HepG2 (cell line): ENCODE data around the gene ECE2. TPM values are rescaled to one million over a fixed set of nuclear protein-coding genes. Genes with fewer than 3 reads are reported as not detected.

Source experiments
- AGO2 ChIP-seq: fragments of 200-400 bp; formaldehyde crosslinking; optimal IDR thresholded peaks from 2 replicates; pipeline ENCODE3; 2017; ENCODE audit warnings: mild to moderate bottlenecking, low read depth, low read length, moderate library complexity
- CEBPG ChIP-seq: IDR thresholded peaks from 2 replicates; pipeline ENCODE4 v1.6.1; 2016
- ETV6 ChIP-seq: sonication (generic); formaldehyde crosslinking; conservative IDR thresholded peaks from 2 replicates; pipeline ENCODE4 v1.4.0; 2020; ENCODE audit warnings: missing genetic modification reagents
- FOXK1 ChIP-seq: sonication (generic); formaldehyde crosslinking; IDR thresholded peaks from 2 replicates; pipeline ENCODE4 v1.4.0; 2020; ENCODE audit warnings: low read depth, missing genetic modification reagents, borderline replicate concordance
- IKZF4 ChIP-seq: sonication (generic); formaldehyde crosslinking; IDR thresholded peaks from 2 replicates; pipeline ENCODE4 v1.5.1; 2020; ENCODE audit warnings: borderline replicate concordance, mild to moderate bottlenecking, low read depth, missing genetic modification reagents; ENCODE audit errors: not compliant biosample characterization
- KDM2A ChIP-seq: sonication (generic); formaldehyde crosslinking; IDR thresholded peaks from 2 replicates; pipeline ENCODE4 v1.4.0; 2020; ENCODE audit warnings: low read depth, missing genetic modification reagents, borderline replicate concordance
- KLF11 ChIP-seq: IDR thresholded peaks from 2 replicates; pipeline ENCODE4 v1.6.1; 2016; ENCODE audit warnings: missing compliant biosample characterization
- LRRFIP1 ChIP-seq: sonication (generic); formaldehyde crosslinking; conservative IDR thresholded peaks from 2 replicates; pipeline ENCODE4 v1.4.0; 2020; ENCODE audit warnings: missing genetic modification reagents
- MBNL3 ChIP-seq: fragments of 250-450 bp; sonication (Bioruptor Pico); conservative IDR thresholded peaks from 2 replicates; pipeline ENCODE4 v1.8.0; 2022; ENCODE audit warnings: mild to moderate bottlenecking, inconsistent platforms
- MYNN ChIP-seq: sonication (generic); formaldehyde crosslinking; IDR thresholded peaks from 2 replicates; pipeline ENCODE4 v1.4.0; 2020; ENCODE audit warnings: mild to moderate bottlenecking, low read depth, missing genetic modification reagents
- NCOR1 ChIP-seq: fragments of 200-600 bp; sonication (generic); IDR thresholded peaks from 2 replicates; pipeline ENCODE4 v1.7.0; 2017; ENCODE audit warnings: antibody characterized with exemption, low read length, borderline replicate concordance
- NFYB ChIP-seq: sonication (generic); formaldehyde crosslinking; IDR thresholded peaks from 2 replicates; pipeline ENCODE4 v1.4.0; 2020; ENCODE audit warnings: missing genetic modification reagents
- NR2C2 ChIP-seq: sonication (generic); formaldehyde crosslinking; IDR thresholded peaks from 2 replicates; pipeline ENCODE4 v1.4.0; 2020; ENCODE audit warnings: missing genetic modification reagents, mild to moderate bottlenecking, moderate library complexity, borderline replicate concordance
- NR2F2 ChIP-seq: IDR thresholded peaks from 2 replicates; pipeline ENCODE4 v1.6.1; 2012; ENCODE audit warnings: low read depth, inconsistent platforms, borderline replicate concordance
- RELA ChIP-seq: sonication (generic); formaldehyde crosslinking; IDR thresholded peaks from 2 replicates; pipeline ENCODE4 v1.4.0; 2020; ENCODE audit warnings: missing genetic modification reagents
- RFX1 ChIP-seq: fragments of 450-650 bp; IDR thresholded peaks from 2 replicates; pipeline ENCODE4 v1.6.1; 2017
- U2AF2 ChIP-seq: fragments of 200-400 bp; formaldehyde crosslinking; IDR thresholded peaks from 2 replicates; pipeline ENCODE4 v1.6.1; 2017; ENCODE audit warnings: low read depth, mild to moderate bottlenecking, low read length
- ZBTB1 ChIP-seq: sonication (generic); formaldehyde crosslinking; IDR thresholded peaks from 2 replicates; pipeline ENCODE4 v1.4.0; 2020; ENCODE audit warnings: missing genetic modification reagents, borderline replicate concordance
- ZBTB3 ChIP-seq: sonication (generic); formaldehyde crosslinking; IDR thresholded peaks from 2 replicates; pipeline ENCODE4 v1.4.0; 2020; ENCODE audit warnings: low read depth, mild to moderate bottlenecking, moderate library complexity, missing genetic modification reagents, borderline replicate concordance
- ZBTB7A ChIP-seq: sonication (generic); formaldehyde crosslinking; IDR thresholded peaks from 2 replicates; pipeline ENCODE4 v1.8.0; 2022; ENCODE audit warnings: mild to moderate bottlenecking, missing genetic modification reagents
- ZBTB7B ChIP-seq: sonication (generic); formaldehyde crosslinking; IDR thresholded peaks from 2 replicates; pipeline ENCODE4 v1.4.0; 2020; ENCODE audit warnings: missing genetic modification reagents
- ZMYM3 ChIP-seq: sonication (generic); formaldehyde crosslinking; IDR thresholded peaks from 2 replicates; pipeline ENCODE4 v1.5.1; 2020; ENCODE audit warnings: mild to moderate bottlenecking, missing genetic modification reagents
- ZNF136 ChIP-seq: sonication (generic); formaldehyde crosslinking; IDR thresholded peaks from 2 replicates; pipeline ENCODE4 v1.8.1; 2022; ENCODE audit warnings: low read depth, mild to moderate bottlenecking, moderate library complexity, missing genetic modification reagents
- ZNF17 ChIP-seq: sonication (generic); formaldehyde crosslinking; IDR thresholded peaks from 2 replicates; pipeline ENCODE4 v1.5.0; 2020; ENCODE audit warnings: mild to moderate bottlenecking, missing genetic modification reagents
- ZNF235 ChIP-seq: sonication (generic); formaldehyde crosslinking; IDR thresholded peaks from 2 replicates; pipeline ENCODE4 v1.8.1; 2023; ENCODE audit warnings: mild to moderate bottlenecking, missing genetic modification reagents, borderline replicate concordance
- ZNF34 ChIP-seq: sonication (generic); formaldehyde crosslinking; IDR thresholded peaks from 2 replicates; pipeline ENCODE4 v1.4.0; 2020; ENCODE audit warnings: mild to moderate bottlenecking, missing genetic modification reagents, borderline replicate concordance
- ZNF510 ChIP-seq: sonication (generic); formaldehyde crosslinking; IDR thresholded peaks from 2 replicates; pipeline ENCODE4 v1.4.0; 2020; ENCODE audit warnings: low read depth, mild to moderate bottlenecking, missing genetic modification reagents
- ZNF616 ChIP-seq: sonication (generic); formaldehyde crosslinking; IDR thresholded peaks from 2 replicates; pipeline ENCODE4 v1.5.0; 2020; ENCODE audit warnings: low read depth, mild to moderate bottlenecking, missing genetic modification reagents
- ZNF761 ChIP-seq: sonication (generic); formaldehyde crosslinking; conservative IDR thresholded peaks from 2 replicates; pipeline ENCODE4 v1.4.0; 2020; ENCODE audit warnings: mild to moderate bottlenecking, missing genetic modification reagents
- ZNF768 ChIP-seq: sonication (generic); formaldehyde crosslinking; IDR thresholded peaks from 2 replicates; pipeline ENCODE4 v1.4.0; 2020; ENCODE audit warnings: missing genetic modification reagents
- polyA plus RNA-seq, 8 experiments: library from polyadenylated mRNA; depleted of rRNA in 3 of 8; stranded (reverse) in 7 of 8; unstranded in 1 of 8; fragments of >200 nt; fragmentation: Illumina TruSeq in 4 of 8; extraction: Trizol in 4 of 8; gene quantifications; 2 replicates each; pipeline versions ENCODE4 v1.2.1 to v1.2.3, GENCODE V29; 2011 to 2016; ENCODE audit warnings: low read depth in 4 of 8, missing spikeins in 1 of 8, mixed read lengths in 1 of 8; ENCODE audit not compliant: insufficient read depth in 1 of 8
- total RNA-seq, 5 experiments: library from RNA; depleted of rRNA; stranded (reverse); fragments of >200 nt; fragmentation: Illumina TruSeq; extraction: Trizol; gene quantifications; 2 replicates each; pipeline ENCODE4 v1.2.3, GENCODE V29; 2016; ENCODE audit warnings: low read depth in 1 of 5

ECE2 gene
- total and polyA plus RNA-seq, 2 of the 13 experiments (the other 11 are each of a cell fraction or from before 2014, with no cell fraction given) = not detected

DNA sequence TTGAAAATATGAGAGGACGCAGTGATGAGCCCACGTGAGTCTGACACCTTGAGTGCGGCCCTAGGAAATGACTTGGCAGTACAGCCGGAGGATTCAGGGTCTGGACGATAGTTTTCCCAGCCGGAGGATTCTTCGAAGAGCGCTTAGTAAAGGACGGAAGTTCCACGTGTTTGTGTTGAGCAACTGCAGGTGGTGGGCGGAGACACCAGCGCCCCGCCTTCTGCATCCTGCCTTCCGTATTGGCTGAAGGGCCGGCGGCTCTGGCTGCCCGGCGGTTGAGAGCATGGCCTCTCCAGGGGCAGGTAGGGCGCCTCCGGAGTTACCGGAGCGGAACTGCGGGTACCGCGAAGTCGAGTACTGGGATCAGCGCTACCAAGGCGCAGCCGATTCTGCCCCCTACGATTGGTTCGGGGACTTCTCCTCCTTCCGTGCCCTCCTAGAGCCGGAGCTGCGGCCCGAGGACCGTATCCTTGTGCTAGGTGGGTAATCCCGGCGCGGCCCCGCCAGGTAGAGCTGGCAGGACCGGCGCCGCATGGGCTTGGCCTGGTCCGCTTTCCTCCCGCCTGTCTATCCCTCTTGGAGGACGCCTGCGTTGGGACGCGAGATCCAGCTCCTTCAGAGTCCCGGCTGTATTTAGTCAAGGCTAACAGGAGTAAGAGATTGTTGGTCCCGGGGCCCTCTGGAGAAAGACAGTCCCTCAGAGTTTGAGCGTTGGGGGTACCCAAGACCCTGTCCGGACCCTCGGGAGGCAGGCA is 26.2 kb upstream of the ECE2 start, which contains the start of gene EEF1AKMT4 (continued):
- TF ChIP-seq ZBTB1 (CRISPR knock-in tag) (no peak), NR2C2 (peak; percentile 19; the same call in 1 of the 2 replicates), ZNF17 (CRISPR knock-in tag) (no peak), NFYB (CRISPR knock-in tag) (peak; percentile 72), ZMYM3 (CRISPR knock-in tag) (no peak), IKZF4 (CRISPR knock-in tag) (peak; percentile 61), LRRFIP1 (CRISPR knock-in tag) (no peak), AGO2 (no peak), KDM2A (CRISPR knock-in tag) (peak; percentile 38; the same call in 1 of the 2 replicates), ZNF235 (CRISPR knock-in tag) (peak; percentile 30; the same call in 1 of the 2 replicates), CEBPG (CRISPR knock-in tag) (peak; percentile 97), ETV6 (no peak), ZNF34 (CRISPR knock-in tag) (0 out of 2 replicates have a peak, but pooled peaks have one; percentile 10), ZBTB7A (CRISPR knock-in tag) (no peak), ZBTB7B (CRISPR knock-in tag) (peak; percentile 32; the same call in 1 of the 2 replicates), RELA (CRISPR knock-in tag) (no peak), KLF11 (CRISPR knock-in tag) (0 out of 2 replicates have a peak, but pooled peaks have one; percentile 19), ZNF510 (CRISPR knock-in tag) (no peak), ZBTB3 (no peak), ZNF136 (no peak), RFX1 (no peak), FOXK1 (CRISPR knock-in tag) (peak; percentile 93), U2AF2 (no peak), NR2F2 (no peak), ZNF761 (CRISPR knock-in tag) (no peak), ZNF616 (peak; percentile 58; the same call in 1 of the 2 replicates), NCOR1 (no peak), MBNL3 (CRISPR knock-in tag) (no peak), MYNN (CRISPR knock-in tag) (no peak), ZNF768 (CRISPR knock-in tag) (no peak)
